IMR-90 (cell line): Measurements from ENCODE around the gene VPS35L. TPM values are rescaled to one million over a fixed set of nuclear protein-coding genes. Genes with fewer than 3 reads are reported as not detected.

Experiments
- ATAC-seq: fragments of 200-7000 bp; cut with Tn5 transposase; 2 replicates; pipeline ENCODE4 v1.9.1; 2020; ENCODE audit warnings: low read depth, mild to moderate bottlenecking, moderate library complexity
- BruUV-seq: library from RNA; stranded (reverse); fragments of 400-500 nt; replicated peaks from 2 replicates; lab custom pipeline; 2021; lab: Mats Ljungman, UMichigan
- CTCF ChIA-PET: fragments of 300-600 bp; formaldehyde crosslinking; extraction: SDS; loops from one replicate; lab custom pipeline; 2021; ENCODE audit warnings: antibody characterized with exemption; lab: Yijun Ruan, JAX
- POLR2A ChIA-PET: fragments of 300-600 bp; sonication (Branson Sonifier 250); formaldehyde crosslinking; loops from one replicate; lab custom pipeline; 2022; ENCODE audit warnings: antibody characterized with exemption; ENCODE audit not compliant: unreplicated experiment; lab: Charles Lee
- DNase-seq: peaks from one replicate; pipeline ENCODE4 v3.0.0; 2013
- H2AFZ ChIP-seq: replicated peaks from 2 replicates; pipeline ENCODE3; 2013; ENCODE audit warnings: low read length, mild to moderate bottlenecking; ENCODE audit not compliant: poor library complexity
- H2AK5ac ChIP-seq: 2 replicates; pipeline ENCODE4 v1.6.1; 2013; ENCODE audit warnings: low read depth, low read length, inconsistent platforms
- H2AK9ac ChIP-seq: replicated peaks from 2 replicates; pipeline ENCODE3; 2013; ENCODE audit warnings: mild to moderate bottlenecking, low read depth, low read length, moderate library complexity; ENCODE audit not compliant: poor library complexity
- H2BK120ac ChIP-seq: 2 replicates; pipeline ENCODE4 v1.6.1; 2013; ENCODE audit warnings: low read depth, low read length, inconsistent platforms
- H2BK15ac ChIP-seq: 3 replicates; pipeline ENCODE4 v1.6.1; 2013; ENCODE audit warnings: low read depth, low read length, inconsistent platforms
- H2BK20ac ChIP-seq: 2 replicates; pipeline ENCODE4 v1.6.1; 2013; ENCODE audit warnings: low read depth, mild to moderate bottlenecking, inconsistent platforms, low read length, moderate library complexity
- H2BK5ac ChIP-seq: 2 replicates; pipeline ENCODE4 v1.6.1; 2013; ENCODE audit warnings: mild to moderate bottlenecking, low read depth, low read length, inconsistent platforms; ENCODE audit not compliant: poor library complexity, severe bottlenecking
- H3K14ac ChIP-seq: replicated peaks from 2 replicates; pipeline ENCODE4 v1.6.1; 2013; ENCODE audit warnings: low read depth, low read length, inconsistent platforms
- H3K18ac ChIP-seq: 2 replicates; pipeline ENCODE4 v1.6.1; 2013; ENCODE audit warnings: low read depth, low read length, control low read depth
- H3K23ac ChIP-seq: 2 replicates; pipeline ENCODE4 v1.6.1; 2013; ENCODE audit warnings: low read depth, low read length, inconsistent platforms
- H3K27ac ChIP-seq: 2 replicates; pipeline ENCODE4 v1.5.1; 2013; ENCODE audit warnings: mild to moderate bottlenecking, control low read depth, low read length; ENCODE audit not compliant: insufficient read depth
- H3K27me3 ChIP-seq: 2 replicates; pipeline ENCODE4 v1.6.1; 2013; ENCODE audit warnings: low read length; ENCODE audit not compliant: control insufficient read depth, insufficient read depth
- H3K36me3 ChIP-seq: 2 replicates; pipeline ENCODE4 v1.6.1; 2013; ENCODE audit warnings: low read length, mixed read lengths; ENCODE audit not compliant: control insufficient read depth, insufficient read depth
- H3K4ac ChIP-seq: 2 replicates; pipeline ENCODE4 v1.6.1; 2013; ENCODE audit warnings: low read depth, low read length, inconsistent platforms
- H3K4me1 ChIP-seq: 2 replicates; pipeline ENCODE4 v1.6.1; 2013; ENCODE audit warnings: low read length, mixed read lengths; ENCODE audit not compliant: control insufficient read depth, insufficient read depth
- H3K4me2 ChIP-seq: 2 replicates; pipeline ENCODE4 v1.6.1; 2013; ENCODE audit warnings: low read depth, mild to moderate bottlenecking, control low read depth, low read length, moderate library complexity
- H3K4me3 ChIP-seq: 2 replicates; pipeline ENCODE4 v1.5.1; 2013; ENCODE audit warnings: low read depth, mild to moderate bottlenecking, control low read depth, low read length, moderate library complexity; ENCODE audit not compliant: insufficient read depth
- H3K56ac ChIP-seq: 2 replicates; pipeline ENCODE4 v1.6.1; 2013; ENCODE audit warnings: low read length, inconsistent platforms; ENCODE audit not compliant: insufficient read depth; ENCODE audit errors: extremely low read depth
- H3K79me1 ChIP-seq, 2 experiments: 2 replicates each; pipeline ENCODE4 v1.6.1; 2013; ENCODE audit warnings: low read length in 2 of 2, inconsistent platforms in 1 of 2, low read depth in 1 of 2
- H3K9ac ChIP-seq: 2 replicates; pipeline ENCODE4 v1.6.1; 2013; ENCODE audit warnings: low read depth, low read length, control low read depth
- H3K9me1 ChIP-seq: 2 replicates; pipeline ENCODE4 v1.6.1; 2013; ENCODE audit warnings: low read length, inconsistent platforms; ENCODE audit not compliant: insufficient read depth
- H3K9me3 ChIP-seq: 2 replicates; pipeline ENCODE4 v1.6.1; 2013; ENCODE audit warnings: low read length; ENCODE audit not compliant: control insufficient read depth, insufficient read depth
- H4K20me1 ChIP-seq: 2 replicates; pipeline ENCODE4 v1.6.1; 2013; ENCODE audit warnings: low read length, inconsistent platforms; ENCODE audit not compliant: insufficient read depth
- H4K5ac ChIP-seq: 2 replicates; pipeline ENCODE4 v1.6.1; 2013; ENCODE audit warnings: mild to moderate bottlenecking, low read depth, low read length, control low read depth
- H4K8ac ChIP-seq, 2 experiments: 2 replicates each; pipeline ENCODE4 v1.6.1; 2013; ENCODE audit warnings: low read depth in 2 of 2, low read length in 2 of 2, control low read depth in 1 of 2, inconsistent platforms in 1 of 2
- H4K91ac ChIP-seq: 2 replicates; pipeline ENCODE4 v1.6.1; 2013; ENCODE audit warnings: low read depth, low read length, inconsistent platforms; ENCODE audit not compliant: insufficient read depth
- CEBPB ChIP-seq: IDR thresholded peaks from 2 replicates; pipeline ENCODE4 v1.6.1; 2012; ENCODE audit warnings: low read depth, low read length, improper control_type of control experiment
- RFX5 ChIP-seq: IDR thresholded peaks from 2 replicates; pipeline ENCODE4 v1.8.0; 2012; ENCODE audit warnings: low read depth, mild to moderate bottlenecking, low read length, moderate library complexity
- dilution Hi-C: fragments of 300-500 bp; cut with HindIII; formaldehyde crosslinking; loops from one replicate; pipeline ENCODE4 v1.14.3; 2018; ENCODE audit warnings: low sequenced_read_pairs; ENCODE audit not compliant: unreplicated experiment
- in situ Hi-C: fragments of 300-500 bp; cut with MboI; formaldehyde crosslinking; loops from 3 replicates; pipeline ENCODE4 v1.14.3; 2019; ENCODE audit warnings: low sequenced_read_pairs, inconsistent platforms, mixed read lengths
- intact Hi-C: fragments of 100-400 bp; cut with micrococcal nuclease; formaldehyde crosslinking; loops from 2 replicates; pipeline ENCODE4 v1.10.0; 2022
- polyA plus RNA-seq, 3 experiments: library from polyadenylated mRNA; depleted of rRNA; stranded (reverse); fragments of >200 nt; gene quantifications; 2 replicates each; pipeline ENCODE4 v1.2.3, GENCODE V29; 2012; ENCODE audit warnings: low replicate concordance in 1 of 3
- total RNA-seq: library from RNA; depleted of rRNA; stranded (reverse); fragments of >200 nt; gene quantifications from 2 replicates; pipeline ENCODE4 v1.2.3, GENCODE V29; 2012

The VPS35L gene
- total and polyA plus RNA-seq, 2 of the 4 experiments (the other 2 are of a cell fraction), result 28.0 to 40.1 TPM

- Histone ChIP-seq H3K9me1 (no peaks in the 10 kb centered on the region), H3K79me1 (0 out of 4 replicates have a peak, but pooled peaks cover 0 to 4% of the 10 kb centered on the region in 2 experiments), H3K27me3 (no peaks in the 10 kb centered on the region), H3K4ac (no peak overlapping the region), H3K14ac (no peak overlapping the region), H3K4me3 (no peak overlapping the region), H3K4me1 (no peaks in the 10 kb centered on the region), H3K23ac (no peak overlapping the region), H3K56ac (no peak overlapping the region), H2BK20ac (no peak overlapping the region), H3K27ac (no peak overlapping the region), H3K36me3 (no peaks in the 10 kb centered on the region; the same call in 1 of the 2 replicates), H2BK120ac (no peak overlapping the region), H4K8ac (no peak overlapping the region), H2AK9ac (no peak overlapping the region), H2AK5ac (no peak overlapping the region), H4K20me1 (no peaks in the 10 kb centered on the region), H3K18ac (no peak overlapping the region), H4K91ac (no peak overlapping the region), H3K9ac (no peak overlapping the region), H2BK5ac (no peak overlapping the region), H3K4me2 (no peak overlapping the region), H2BK15ac (no peak overlapping the region), H2AFZ (no peak overlapping the region), H4K5ac (no peak overlapping the region), H3K9me3 (no peaks in the 10 kb centered on the region)
- ChIA-PET CTCF (interaction anchor here (1.0 kb wide), 1 partner anchor 10 kb away, joined by 3 read pairs; no protein-coding TSS in a partner anchor), POLR2A (no interaction called here)
- in situ Hi-C loops (no loop called here), dilution Hi-C loops (no loop called here), intact Hi-C loops (no loop called here)
- BruUV-seq, result no TSS peak
- no peak for DNase-seq
- TF ChIP-seq RFX5, result no peak
- TF ChIP-seq CEBPB, result 0 out of 2 replicates have a peak, but pooled peaks have one; percentile 4
- ATAC-seq, result no peak
Observed at GRCh38 chr16:19549673-19550072, 5.8 kb upstream of the VPS35L start.
